Common myeloid progenitor, CD34-positive (primary cell): Measurements from ENCODE around the gene FDXACB1.
A peak's percentile ranks its signal among the peaks of the same experiment; 100 is the strongest.

Source experiments
- CTCF ChIA-PET: fragments of 350-600 bp; sonication (Branson Sonifier 250); formaldehyde crosslinking; loops from one replicate; lab custom pipeline; 2021; ENCODE audit warnings: antibody characterized with exemption; lab: Charles Lee
- POLR2A ChIA-PET: fragments of 350-600 bp; sonication (Branson Sonifier 250); formaldehyde crosslinking; loops from one replicate; lab custom pipeline; 2021; ENCODE audit warnings: antibody characterized with exemption; lab: Charles Lee
- DNase-seq, 3 donors: peaks; one replicate each; pipeline versions ENCODE4 v3.0.0 to v3.0.0-alpha.2; 2013
- H3K27ac ChIP-seq, 2 experiments: 1 replicate in 1 of 2; 2 replicates in 1 of 2; pipeline ENCODE4 v1.7.0; 2013; ENCODE audit warnings: inconsistent platforms in 2 of 2, low read length in 2 of 2, mild to moderate bottlenecking in 2 of 2, low read depth in 1 of 2, moderate library complexity in 1 of 2; ENCODE audit not compliant: severe bottlenecking in 2 of 2, insufficient read depth in 1 of 2, poor library complexity in 1 of 2
- H3K27me3 ChIP-seq, 5 experiments: replicated peaks in 2 of 5; 1 replicate in 3 of 5; 2 replicates in 2 of 5; pipeline versions ENCODE4 v1.6.1 to v1.7.0; 2013; ENCODE audit warnings: low read length in 4 of 5, mild to moderate bottlenecking in 2 of 5, moderate library complexity in 2 of 5, inconsistent platforms in 1 of 5; ENCODE audit not compliant: insufficient read depth in 5 of 5, control insufficient read depth in 4 of 5
- H3K36me3 ChIP-seq, 4 experiments: 1 replicate in 2 of 4; 2 replicates in 2 of 4; pipeline versions ENCODE4 v1.6.1 to v1.7.0; 2013; ENCODE audit warnings: low read length in 3 of 4, control low read depth in 1 of 4, mild to moderate bottlenecking in 1 of 4; ENCODE audit not compliant: control insufficient read depth in 4 of 4, insufficient read depth in 4 of 4
- H3K4me1 ChIP-seq, 4 experiments: 1 replicate in 3 of 4; 2 replicates in 1 of 4; pipeline versions ENCODE4 v1.6.1 to v1.7.1; 2013; ENCODE audit warnings: low read length in 3 of 4, mild to moderate bottlenecking in 3 of 4, control low read depth in 1 of 4, inconsistent platforms in 1 of 4, moderate library complexity in 1 of 4; ENCODE audit not compliant: control insufficient read depth in 4 of 4, insufficient read depth in 4 of 4; ENCODE audit errors: control extremely low read depth in 1 of 4
- H3K4me3 ChIP-seq, 7 experiments: 1 replicate in 4 of 7; 2 replicates in 3 of 7; pipeline versions ENCODE4 v1.5.1 to v1.7.0; 2013; ENCODE audit warnings: mild to moderate bottlenecking in 7 of 7, low read length in 6 of 7, moderate library complexity in 6 of 7, inconsistent platforms in 2 of 7, low read depth in 2 of 7, control low read depth in 1 of 7; ENCODE audit not compliant: insufficient read depth in 4 of 7, control insufficient read depth in 1 of 7; ENCODE audit errors: extremely low read depth in 1 of 7
- H3K9me3 ChIP-seq, 5 experiments: 1 replicate in 4 of 5; 2 replicates in 1 of 5; pipeline versions ENCODE4 v1.6.1 to v1.7.1; 2013; ENCODE audit warnings: low read length in 4 of 5, mild to moderate bottlenecking in 2 of 5, inconsistent platforms in 1 of 5, low read depth in 1 of 5, moderate library complexity in 1 of 5; ENCODE audit not compliant: control insufficient read depth in 4 of 5, insufficient read depth in 2 of 5; ENCODE audit errors: control extremely low read depth in 1 of 5
- WGBS: methylation state at CpG from one replicate; pipeline ENCODE4 v1.1.5; 2013; ENCODE audit not compliant: insufficient coverage; 5-methylcytosine and 5-hydroxymethylcytosine counted together

FDXACB1 gene

DNA sequence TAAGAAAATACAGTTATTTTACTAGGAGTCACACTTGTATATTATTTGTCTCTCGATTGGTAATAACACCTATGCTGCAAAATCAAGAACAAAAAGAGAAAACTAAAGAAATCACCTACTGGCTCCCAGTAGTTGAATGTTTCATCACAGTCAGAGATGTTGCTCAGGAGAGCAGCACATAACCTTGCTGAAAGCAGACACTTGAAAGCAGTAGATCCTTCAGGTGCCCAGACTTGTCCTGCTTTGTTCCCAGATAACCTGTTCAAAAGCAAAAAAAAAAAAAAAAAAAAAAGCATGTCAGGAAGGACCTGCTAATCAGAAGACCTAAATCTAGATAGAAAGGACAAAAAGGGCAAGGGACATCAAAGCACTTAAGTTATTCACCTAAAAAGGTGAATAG is 8.9 kb downstream of the FDXACB1 start:
- peak overlapping the region in 1 of 2 experiments; percentile 86 for H3K27ac ChIP-seq
- CTCF ChIA-PET = interaction anchor here (1.1 to 2.6 kb wide), 2 partner anchors 15 to 65 kb away, joined by 3 to 8 read pairs; no protein-coding TSS in a partner anchor
- no CpG with 5 or more reads among the region's 1 CpG for WGBS

DNA sequence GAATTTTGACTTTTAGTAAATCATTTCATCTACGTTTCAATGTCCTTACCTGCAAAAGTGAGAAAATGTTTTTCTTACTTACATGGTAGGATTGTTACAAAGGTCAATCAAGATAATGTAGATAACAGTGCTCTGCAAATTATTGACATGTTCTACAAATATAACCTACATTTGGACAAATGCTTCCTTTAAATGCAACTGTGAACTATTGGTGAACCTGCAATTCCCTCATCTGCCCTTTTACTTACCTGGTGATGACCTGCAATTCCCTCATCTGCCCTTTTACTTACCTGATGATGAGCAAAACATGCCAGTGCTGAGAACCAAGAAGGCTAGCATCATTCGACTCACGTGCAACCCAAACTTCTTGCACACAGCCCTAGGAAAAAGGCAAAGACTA is 18.7 kb downstream of the FDXACB1 start:
- H3K27ac ChIP-seq = no peak overlapping the region
- H3K4me3 ChIP-seq = no peak overlapping the region
- DNase-seq = no peak
- peaks cover 21 to 62% (median 26%) of the 10 kb centered on the region in 4 experiments for H3K36me3 ChIP-seq
- no peaks in the 10 kb centered on the region for H3K4me1 ChIP-seq
- POLR2A ChIA-PET = no interaction called here
- no CpG with 5 or more reads among the region's 3 CpGs for WGBS
- H3K9me3 ChIP-seq = no peaks in the 10 kb centered on the region
- no peaks in the 10 kb centered on the region for H3K27me3 ChIP-seq
- CTCF ChIA-PET = no interaction called here

More for the DNA sequence above, 8.9 kb downstream of the FDXACB1 start:
- peaks cover 3 to 15% (median 11%) of the 10 kb centered on the region in 4 experiments for H3K4me1 ChIP-seq
- no peaks in the 10 kb centered on the region for H3K9me3 ChIP-seq
- no peak for DNase-seq
- POLR2A ChIA-PET = interaction anchor here (1.2 kb wide), 1 partner anchor 57 kb away, joined by 3 read pairs; no protein-coding TSS in a partner anchor
- peak overlapping the region in 2 of 7 experiments; percentile 91 to 94 for H3K4me3 ChIP-seq
- H3K27me3 ChIP-seq = no peaks in the 10 kb centered on the region
- H3K36me3 ChIP-seq = peaks cover 12 to 32% (median 21%) of the 10 kb centered on the region in 4 experiments

DNA sequence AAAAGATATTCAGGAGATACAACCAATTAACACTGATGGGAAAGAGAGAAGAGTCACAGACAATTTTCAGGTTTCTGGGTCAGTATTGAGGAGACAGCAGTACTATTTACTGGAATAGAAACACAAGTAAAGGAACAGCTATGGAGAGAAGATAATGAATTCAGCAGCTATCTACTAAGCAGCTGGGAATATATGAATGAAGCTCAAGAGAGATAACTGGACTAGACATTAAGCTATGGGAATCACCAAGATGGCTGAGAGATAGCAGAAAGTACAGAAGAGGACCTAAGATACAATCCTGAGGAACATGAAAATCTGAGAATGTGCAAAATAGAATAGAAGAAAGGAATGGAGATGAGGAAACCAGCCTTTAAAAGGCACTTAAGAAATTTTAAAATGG is 23.5 kb downstream of the FDXACB1 start:
- no peaks in the 10 kb centered on the region for H3K4me1 ChIP-seq
- ChIA-PET CTCF (interaction anchor here (0.8 to 2.2 kb wide), 2 partner anchors 13 to 15 kb away, joined by 3 to 8 read pairs; no protein-coding TSS in a partner anchor), POLR2A (no interaction called here)

DNA sequence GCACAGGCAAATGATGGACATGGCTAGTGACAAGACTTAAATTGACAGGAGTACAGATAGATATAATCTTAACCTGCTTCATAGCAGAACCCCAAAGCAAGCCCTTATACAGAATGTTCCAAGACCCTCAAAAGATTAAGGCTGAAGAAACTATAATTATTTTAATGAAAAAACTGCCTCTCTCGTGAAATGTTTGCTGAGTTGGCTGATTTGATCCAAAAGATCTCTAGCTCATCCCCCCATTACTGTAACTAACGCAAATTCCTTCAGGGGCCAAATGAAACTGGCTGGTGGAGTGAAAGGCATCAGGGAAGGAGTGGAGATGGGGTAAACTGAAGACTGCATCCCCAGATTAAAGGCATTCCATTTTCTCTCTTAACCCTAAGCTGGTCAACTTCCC is 26.9 kb downstream of the FDXACB1 start:
- DNase-seq = no peak
- no peaks in the 10 kb centered on the region for H3K27me3 ChIP-seq
- H3K4me1 ChIP-seq = no peaks in the 10 kb centered on the region
- WGBS = no CpG with 5 or more reads among the region's 2 CpGs
- no peak overlapping the region for H3K27ac ChIP-seq
- peaks cover 18 to 65% (median 39%) of the 10 kb centered on the region in 4 experiments for H3K36me3 ChIP-seq
- no peak overlapping the region for H3K4me3 ChIP-seq
- ChIA-PET CTCF (interaction anchor here (0.7 to 1.5 kb wide), 3 partner anchors 9 to 85 kb away, joined by 3 to 4 read pairs (median 3); partner anchors contain the start of gene PPP2R1B), POLR2A (no interaction called here)
- H3K9me3 ChIP-seq = no peaks in the 10 kb centered on the region

More for the DNA sequence above, 23.5 kb downstream of the FDXACB1 start:
- Histone ChIP-seq H3K4me3 (no peak overlapping the region), H3K9me3 (no peaks in the 10 kb centered on the region), H3K27ac (no peak overlapping the region), H3K36me3 (peaks cover 22 to 70% (median 39%) of the 10 kb centered on the region in 4 experiments), H3K27me3 (no peaks in the 10 kb centered on the region)
- DNase-seq = no peak

DNA sequence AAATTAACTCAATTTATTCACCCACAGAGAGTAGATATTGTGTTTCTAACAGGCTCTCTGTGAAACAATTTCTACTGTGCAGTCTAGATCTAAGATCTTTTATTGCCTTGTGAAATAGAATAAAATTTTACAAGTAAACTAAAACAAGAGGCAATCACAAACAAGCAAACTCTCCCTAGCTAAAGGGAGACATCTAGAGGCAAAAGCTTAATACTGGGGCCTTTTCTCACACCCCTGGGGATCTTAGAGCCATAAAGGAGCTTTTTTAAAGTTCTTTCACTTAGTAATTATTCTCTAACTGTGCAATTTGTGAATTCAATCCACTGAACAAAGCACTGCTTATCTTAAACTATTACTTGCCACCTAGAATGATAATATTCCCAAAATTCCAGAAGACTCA is 27.3 kb downstream of the FDXACB1 start:
- ChIA-PET POLR2A (no interaction called here), CTCF (interaction anchor here (0.7 to 2.2 kb wide), 3 partner anchors 10 to 85 kb away, joined by 3 to 6 read pairs (median 4); partner anchors contain the start of gene PPP2R1B)
- Histone ChIP-seq H3K27me3 (no peaks in the 10 kb centered on the region), H3K36me3 (peaks cover 17 to 69% (median 41%) of the 10 kb centered on the region in 4 experiments), H3K9me3 (no peaks in the 10 kb centered on the region), H3K27ac (no peak overlapping the region), H3K4me3 (no peak overlapping the region), H3K4me1 (no peaks in the 10 kb centered on the region)
- peak in 2 of 3 donors; percentile 16 to 22 for DNase-seq

DNA sequence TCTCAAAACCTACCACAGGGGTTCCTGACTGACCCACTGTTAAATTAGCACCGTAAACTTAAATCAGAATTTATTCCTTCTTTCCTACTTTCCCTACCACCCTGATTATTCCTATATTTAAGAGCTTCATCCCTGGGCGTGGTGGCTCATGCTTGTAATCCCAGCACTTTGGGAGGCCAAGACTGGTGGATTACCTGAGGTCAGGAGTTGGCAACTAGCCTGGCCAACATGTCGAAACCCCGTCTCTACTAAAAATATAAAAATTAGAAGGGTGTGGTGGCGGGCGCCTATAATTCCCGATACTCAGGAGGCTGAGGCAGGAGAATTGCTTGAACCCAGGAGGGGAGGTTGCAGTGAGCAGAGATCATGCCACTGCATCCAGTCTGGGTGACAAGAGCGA is 27.9 kb downstream of the FDXACB1 start:
- no peaks in the 10 kb centered on the region for H3K4me1 ChIP-seq
- no peaks in the 10 kb centered on the region for H3K9me3 ChIP-seq
- peaks cover 20 to 72% (median 43%) of the 10 kb centered on the region in 4 experiments for H3K36me3 ChIP-seq
- ChIA-PET CTCF (interaction anchor here (1.4 to 2.2 kb wide), 2 partner anchors 10 to 19 kb away, joined by 3 to 6 read pairs; no protein-coding TSS in a partner anchor), POLR2A (no interaction called here)
- 94% methylated on average over 2 of the region's 8 CpGs for WGBS
- no peak overlapping the region for H3K4me3 ChIP-seq
- no peak overlapping the region for H3K27ac ChIP-seq
- DNase-seq = no peak
- H3K27me3 ChIP-seq = no peaks in the 10 kb centered on the region

DNA sequence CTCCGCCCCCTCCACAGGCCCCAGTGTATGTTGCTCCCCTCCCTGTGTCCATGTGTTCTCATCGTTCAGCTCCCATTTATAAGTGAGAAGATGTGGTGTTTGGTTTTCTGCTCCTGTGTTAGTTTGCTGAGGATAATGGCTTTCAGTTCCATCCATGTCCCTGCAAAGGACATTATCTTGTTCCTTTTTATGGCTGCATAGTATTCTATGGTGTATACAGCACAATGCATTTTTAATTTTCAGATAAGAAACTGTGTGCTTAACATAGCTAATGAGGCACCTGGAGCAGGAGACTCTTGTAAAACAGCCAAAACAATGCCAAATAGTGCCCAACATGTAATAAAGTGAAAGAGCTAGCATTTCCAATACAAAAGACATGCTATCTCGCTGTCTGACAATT is 29.3 kb downstream of the FDXACB1 start:
- H3K4me3 ChIP-seq = no peak overlapping the region
- DNase-seq = no peak
- H3K4me1 ChIP-seq = no peaks in the 10 kb centered on the region
- H3K27ac ChIP-seq = no peak overlapping the region
- no CpG with 5 or more reads among the region's 3 CpGs for WGBS
- CTCF ChIA-PET = interaction anchor here (0.7 to 2.2 kb wide), 4 partner anchors 8 to 1691 kb away, joined by 3 to 6 read pairs (median 4); no protein-coding TSS in a partner anchor
- H3K9me3 ChIP-seq = no peaks in the 10 kb centered on the region
- POLR2A ChIA-PET = no interaction called here
- no peaks in the 10 kb centered on the region for H3K27me3 ChIP-seq
- H3K36me3 ChIP-seq = peaks cover 12 to 70% (median 35%) of the 10 kb centered on the region in 4 experiments
